OCI-LY7 (cell line): ENCODE measurements around the gene AUTS2.

Experiments
- CTCF ChIP-seq: fragments of 200-600 bp; sonication (generic); conservative IDR thresholded peaks from 2 replicates; pipeline ENCODE4 v1.5.1; 2014; ENCODE audit warnings: mild to moderate bottlenecking, antibody characterized with exemption, low read length, moderate library complexity, mixed read lengths
- EZH2phosphoT487 ChIP-seq: fragments of 200-600 bp; sonication (generic); IDR thresholded peaks from 2 replicates; pipeline ENCODE4 v1.6.1; 2018; ENCODE audit warnings: low read depth, borderline replicate concordance, mild to moderate bottlenecking, mixed run types, antibody characterized with exemption, low read length, moderate library complexity, mixed read lengths

DNA sequence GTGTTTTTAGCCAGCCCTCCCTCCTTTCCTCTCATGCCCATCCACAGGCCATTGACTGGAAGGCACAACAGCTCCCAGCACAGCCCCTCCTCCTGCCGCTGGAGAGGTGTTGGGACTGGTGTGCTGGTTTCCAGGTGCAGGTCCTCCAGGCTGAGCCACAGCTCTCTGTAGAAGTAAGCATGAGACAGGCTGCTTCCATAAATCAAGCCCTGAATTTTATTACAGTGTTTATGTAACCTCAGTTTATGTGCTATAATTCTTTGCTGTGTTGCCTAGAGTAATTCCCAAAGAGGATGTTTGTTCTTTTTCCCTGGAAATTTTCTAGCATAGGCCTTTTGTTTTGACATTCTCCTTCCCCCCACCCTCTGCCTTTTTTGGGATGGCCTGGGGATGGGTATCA lies 445.8 kb downstream of the AUTS2 start:
- TF ChIP-seq EZH2phosphoT487 (no peak), CTCF (no peak)
